Activated CD8-positive, alpha-beta memory T cell treated with anti-CD3 and anti-CD28 coated beads, Interleukin-2, amount 10 ng/mL, durations not matched to agents 7 days and 5 days (primary cell): Measurements from ENCODE around the gene APOBEC3A. TPM values are rescaled to one million over a fixed set of nuclear protein-coding genes. Genes with fewer than 3 reads are reported as not detected.
"Not testable (repeated sequence)": the region's sequence is repeated elsewhere in the genome, so short reads cannot be mapped to it uniquely, and the experiment has no call there.

Source experiments
- ATAC-seq: fragments of 150-1000 bp; cut with Tn5 transposase; one replicate; pipeline ENCODE4 v1.10.0; 2021; ENCODE audit warnings: moderate library complexity
- CTCF ChIA-PET: fragments of 350-600 bp; sonication (Branson Sonifier 250); formaldehyde crosslinking; loops from one replicate; lab custom pipeline; 2021; ENCODE audit warnings: antibody characterized with exemption; lab: Charles Lee
- DNase-seq: peaks from one replicate; pipeline ENCODE4 v3.0.0-alpha.2; 2020
- H3K27ac Mint-ChIP-seq: one replicate; pipeline ENCODE4 v1.8.0; 2021; ENCODE audit warnings: mild to moderate bottlenecking, mixed read lengths
- H3K27me3 Mint-ChIP-seq: one replicate; pipeline ENCODE4 v1.8.0; 2021; ENCODE audit warnings: mixed read lengths
- H3K36me3 Mint-ChIP-seq: one replicate; pipeline ENCODE4 v1.8.0; 2021; ENCODE audit warnings: mild to moderate bottlenecking, mixed read lengths
- H3K4me1 Mint-ChIP-seq: one replicate; pipeline ENCODE4 v1.8.0; 2021; ENCODE audit warnings: mixed read lengths
- H3K4me3 Mint-ChIP-seq: one replicate; pipeline ENCODE4 v1.8.0; 2021; ENCODE audit warnings: mild to moderate bottlenecking, moderate library complexity, mixed read lengths
- H3K9me3 Mint-ChIP-seq: one replicate; pipeline ENCODE4 v1.8.0; 2022; ENCODE audit warnings: low read depth, mixed read lengths
- total RNA-seq, 2 experiments: library from RNA; stranded (reverse); gene quantifications; one replicate each; pipeline ENCODE4 v1.2.3, GENCODE V29; 2021

Gene APOBEC3A
- total RNA-seq, 2 experiments from 2014 or later: not detected

GRCh38 chr22:38955250-38955905 lies 2.0 kb upstream of the APOBEC3A start:
- peak overlapping the region; percentile 90 for H3K27ac Mint-ChIP-seq
- no peaks in the 10 kb centered on the region for H3K9me3 Mint-ChIP-seq
- ATAC-seq (no peak), DNase-seq (no peak)
- no peaks in the 10 kb centered on the region for H3K36me3 Mint-ChIP-seq
- H3K4me1 Mint-ChIP-seq: peaks cover 62% of the 10 kb centered on the region
- H3K27me3 Mint-ChIP-seq: peaks cover 6% of the 10 kb centered on the region
- H3K4me3 Mint-ChIP-seq: no peak overlapping the region
- CTCF ChIA-PET: interaction anchor here (1.0 to 2.3 kb wide), 3 partner anchors 27 to 84 kb away, joined by 3 to 8 read pairs (median 3); partner anchors contain the start of gene APOBEC3B

GRCh38 chr22:38955926-38956325 lies 1.5 kb upstream of the APOBEC3A start:
- Mint-ChIP-seq H3K4me3 (no peak overlapping the region), H3K9me3 (no peaks in the 10 kb centered on the region), H3K27ac (peak overlapping the region; percentile 90), H3K27me3 (peaks cover 6% of the 10 kb centered on the region), H3K36me3 (no peaks in the 10 kb centered on the region), H3K4me1 (peaks cover 62% of the 10 kb centered on the region)
- CTCF ChIA-PET: interaction anchor here (1.0 to 1.1 kb wide), 2 partner anchors 47 to 85 kb away, joined by 3 read pairs; no protein-coding TSS in a partner anchor
- ATAC-seq: no peak
- DNase-seq: no peak

GRCh38 chr22:38956551-38956950 lies 858 bp upstream of the APOBEC3A start:
- CTCF ChIA-PET: interaction anchor here (0.8 to 1.1 kb wide), 2 partner anchors 15 to 85 kb away, joined by 3 read pairs; no protein-coding TSS in a partner anchor
- no peak for ATAC-seq
- Mint-ChIP-seq H3K36me3 (no peaks in the 10 kb centered on the region), H3K4me1 (peaks cover 62% of the 10 kb centered on the region), H3K9me3 (no peaks in the 10 kb centered on the region), H3K27me3 (peaks cover 6% of the 10 kb centered on the region), H3K27ac (peak overlapping the region; percentile 61), H3K4me3 (no peak overlapping the region)
- DNase-seq: no peak

- ATAC-seq (no peak), DNase-seq (no peak)
- Mint-ChIP-seq H3K27me3 (peaks cover 6% of the 10 kb centered on the region), H3K9me3 (no peaks in the 10 kb centered on the region), H3K4me1 (peaks cover 50% of the 10 kb centered on the region), H3K4me3 (no peak overlapping the region), H3K27ac (peak overlapping the region; percentile 42), H3K36me3 (no peaks in the 10 kb centered on the region)
- CTCF ChIA-PET: no interaction called here
Measured at GRCh38 chr22:38957808-38958650, 620 bp downstream of the APOBEC3A start.

GRCh38 chr22:38958651-38958943 lies 1.2 kb downstream of the APOBEC3A start:
- H3K9me3 Mint-ChIP-seq, CTCF ChIA-PET, ATAC-seq, DNase-seq, H3K36me3 Mint-ChIP-seq, H3K27me3 Mint-ChIP-seq, H3K4me3 Mint-ChIP-seq: not testable (repeated sequence)
- peak overlapping the region; percentile 41 for H3K27ac Mint-ChIP-seq
- peaks cover 44% of the 10 kb centered on the region for H3K4me1 Mint-ChIP-seq

GRCh38 chr22:38959590-38959989 lies 2.2 kb downstream of the APOBEC3A start:
- Mint-ChIP-seq H3K9me3 (no peaks in the 10 kb centered on the region), H3K36me3 (no peaks in the 10 kb centered on the region), H3K4me3 (no peak overlapping the region), H3K27ac (peak overlapping the region; percentile 64), H3K4me1 (peaks cover 36% of the 10 kb centered on the region), H3K27me3 (peaks cover 6% of the 10 kb centered on the region)
- CTCF ChIA-PET: no interaction called here
- ATAC-seq (no peak), DNase-seq (no peak)

- CTCF ChIA-PET, H3K4me3 Mint-ChIP-seq, H3K36me3 Mint-ChIP-seq, H3K9me3 Mint-ChIP-seq, H3K27ac Mint-ChIP-seq, DNase-seq, H3K27me3 Mint-ChIP-seq, ATAC-seq: not testable (repeated sequence)
- peaks cover 25% of the 10 kb centered on the region for H3K4me1 Mint-ChIP-seq
Measured at GRCh38 chr22:38960673-38961072, 3.3 kb downstream of the APOBEC3A start.

- H3K27ac Mint-ChIP-seq, H3K4me3 Mint-ChIP-seq, ATAC-seq, DNase-seq, CTCF ChIA-PET, H3K27me3 Mint-ChIP-seq, H3K9me3 Mint-ChIP-seq, H3K36me3 Mint-ChIP-seq: not testable (repeated sequence)
- peaks cover 14% of the 10 kb centered on the region for H3K4me1 Mint-ChIP-seq
Measured at GRCh38 chr22:38963291-38963738, 5.9 kb downstream of the APOBEC3A start.

- Mint-ChIP-seq H3K9me3 (no peaks in the 10 kb centered on the region), H3K27me3 (peaks cover under 1% of the 10 kb centered on the region), H3K36me3 (no peaks in the 10 kb centered on the region), H3K4me3 (no peak overlapping the region), H3K4me1 (peaks cover 11% of the 10 kb centered on the region), H3K27ac (no peak overlapping the region)
- no peak for DNase-seq
- no peak for ATAC-seq
- CTCF ChIA-PET: interaction anchor here (1.1 kb wide), 1 partner anchor 39 kb away, joined by 3 read pairs; no protein-coding TSS in a partner anchor
Measured at GRCh38 chr22:38963872-38964271, 6.5 kb downstream of the APOBEC3A start.

GRCh38 chr22:38964306-38964705 lies 6.9 kb downstream of the APOBEC3A start:
- Mint-ChIP-seq H3K27ac (no peak overlapping the region), H3K36me3 (no peaks in the 10 kb centered on the region), H3K4me3 (no peak overlapping the region), H3K27me3 (peaks cover 5% of the 10 kb centered on the region), H3K9me3 (no peaks in the 10 kb centered on the region), H3K4me1 (peaks cover 11% of the 10 kb centered on the region)
- ATAC-seq (no peak), DNase-seq (no peak)
- CTCF ChIA-PET: interaction anchor here (0.6 to 1.1 kb wide), 2 partner anchors 39 to 95 kb away, joined by 3 read pairs; no protein-coding TSS in a partner anchor

- CTCF ChIA-PET: no interaction called here
- ATAC-seq (no peak), DNase-seq (no peak)
- Mint-ChIP-seq H3K36me3 (no peaks in the 10 kb centered on the region), H3K27ac (no peak overlapping the region), H3K4me1 (peaks cover 6% of the 10 kb centered on the region), H3K27me3 (peaks cover 10% of the 10 kb centered on the region), H3K9me3 (no peaks in the 10 kb centered on the region), H3K4me3 (no peak overlapping the region)
Measured at GRCh38 chr22:38964989-38965388, 7.6 kb downstream of the APOBEC3A start.

- Mint-ChIP-seq H3K36me3 (no peaks in the 10 kb centered on the region), H3K27ac (no peak overlapping the region), H3K27me3 (peaks cover 14% of the 10 kb centered on the region), H3K4me1 (peaks cover 9% of the 10 kb centered on the region), H3K9me3 (no peaks in the 10 kb centered on the region), H3K4me3 (no peak overlapping the region)
- CTCF ChIA-PET: no interaction called here
- DNase-seq (no peak), ATAC-seq (no peak)
Measured at GRCh38 chr22:38965614-38966379, 8.4 kb downstream of the APOBEC3A start.

GRCh38 chr22:38966380-38966702 lies 8.9 kb downstream of the APOBEC3A start:
- no peaks in the 10 kb centered on the region for H3K36me3 Mint-ChIP-seq
- no peaks in the 10 kb centered on the region for H3K9me3 Mint-ChIP-seq
- ATAC-seq (no peak), DNase-seq (no peak)
- CTCF ChIA-PET: no interaction called here
- no peak overlapping the region for H3K27ac Mint-ChIP-seq
- H3K4me1 Mint-ChIP-seq: peaks cover 9% of the 10 kb centered on the region
- H3K27me3 Mint-ChIP-seq: peaks cover 17% of the 10 kb centered on the region
- H3K4me3 Mint-ChIP-seq: no peak overlapping the region
